Stimulated activated CD8-positive, alpha-beta memory T cell treated with anti-CD3 and anti-CD28 coated beads, Interleukin-12 subunit alpha, Interleukin-12 subunit beta, amount 100 ng/mL, for 1 hour (primary cell): ENCODE measurements around the gene SMYD3.
"Not testable (repeated sequence)": the region's sequence is repeated elsewhere in the genome, so short reads cannot be mapped to it uniquely, and the experiment has no call there.

ENCODE experiments used
- DNase-seq: peaks from one replicate; pipeline ENCODE4 v3.0.0-alpha.2; 2020; ENCODE audit warnings: low read depth

SMYD3 gene

DNA sequence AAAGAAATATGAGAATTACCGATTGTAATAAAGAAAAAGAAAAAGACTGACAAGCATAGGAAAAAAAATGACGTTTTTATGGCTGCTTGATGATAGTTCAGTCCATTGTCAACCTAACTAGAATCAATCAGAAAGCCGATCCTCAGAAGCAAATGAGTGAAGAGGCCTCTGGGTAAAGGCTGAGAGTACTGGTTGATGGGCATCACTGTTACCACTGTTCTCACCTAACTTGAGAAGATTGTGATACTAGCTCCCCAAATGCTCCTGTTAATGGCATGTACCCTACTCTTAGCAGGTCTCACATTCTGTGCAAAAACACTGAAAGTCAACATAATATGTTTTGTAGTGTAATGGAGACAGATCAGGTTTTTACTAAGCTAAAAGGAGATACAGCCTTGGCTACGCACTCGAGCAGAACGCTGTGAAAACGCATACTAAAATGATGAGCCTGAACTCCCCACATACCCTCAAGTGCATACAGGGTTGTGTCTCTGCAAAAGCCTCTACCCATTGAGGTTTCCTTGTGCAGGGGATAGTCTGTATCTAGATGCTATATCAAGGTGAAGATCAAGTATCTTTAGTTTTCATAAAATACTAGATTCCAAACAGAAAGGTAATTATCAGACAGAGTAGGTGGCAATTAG is 554.6 kb downstream of the SMYD3 start:
- DNase-seq = no peak

DNA sequence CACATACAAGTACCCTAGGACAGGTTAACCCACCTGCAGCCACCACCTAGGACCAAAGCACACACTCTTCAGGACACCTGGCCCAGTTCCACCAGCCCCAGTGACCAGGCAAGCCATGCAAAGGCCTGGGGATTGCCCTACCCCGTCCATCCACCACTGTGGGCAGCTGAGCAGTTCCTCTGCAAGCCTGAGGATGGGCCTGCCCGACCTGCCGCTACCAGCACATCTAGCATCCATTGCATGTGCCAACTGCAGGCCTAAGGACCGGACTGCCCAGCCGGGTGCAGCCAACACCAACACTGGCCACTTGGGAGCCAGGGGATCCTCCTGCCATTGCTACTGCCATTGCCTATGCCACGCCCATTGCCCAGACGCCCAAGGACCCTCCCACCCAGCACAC is 558.3 kb downstream of the SMYD3 start:
- DNase-seq = no peak

DNA sequence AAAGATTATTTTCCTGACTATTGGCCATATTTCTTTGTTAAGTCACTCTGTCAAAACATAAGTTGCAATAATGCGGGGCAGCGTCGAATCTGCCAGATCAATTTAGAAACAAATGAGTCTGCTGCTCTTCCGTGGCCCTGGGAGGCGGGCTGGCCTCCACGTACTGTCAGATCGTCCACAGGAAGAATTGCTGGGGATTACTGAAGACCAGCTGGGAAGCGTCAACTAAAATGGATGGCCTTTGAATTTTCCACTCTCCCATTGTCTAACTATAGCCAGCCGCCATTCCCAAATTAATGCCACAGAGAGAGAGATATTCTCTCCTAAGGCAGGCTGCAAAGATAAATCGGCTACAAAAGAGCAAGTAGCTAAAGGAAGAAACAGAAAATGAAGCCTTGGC is 560.2 kb downstream of the SMYD3 start:
- DNase-seq = no peak

DNA sequence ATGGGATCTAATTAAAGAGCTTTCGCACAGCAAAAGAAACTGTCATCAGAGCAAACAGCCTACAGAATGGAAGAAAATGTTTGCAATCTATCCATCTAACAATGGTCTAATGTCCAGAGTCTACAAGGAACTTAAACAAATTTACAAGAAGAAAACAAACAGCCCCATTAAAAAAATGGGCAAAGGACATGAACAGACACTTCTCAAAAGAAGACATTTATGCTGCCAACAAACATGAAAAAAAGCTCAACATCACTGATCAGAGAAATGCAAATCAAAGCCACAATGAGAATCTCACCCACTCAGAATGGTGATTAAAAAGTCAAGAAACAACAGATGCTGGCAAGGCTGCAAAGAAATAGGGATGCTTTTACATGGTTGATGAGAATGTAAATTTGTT is 561.9 kb downstream of the SMYD3 start:
- not testable (repeated sequence) for DNase-seq

DNA sequence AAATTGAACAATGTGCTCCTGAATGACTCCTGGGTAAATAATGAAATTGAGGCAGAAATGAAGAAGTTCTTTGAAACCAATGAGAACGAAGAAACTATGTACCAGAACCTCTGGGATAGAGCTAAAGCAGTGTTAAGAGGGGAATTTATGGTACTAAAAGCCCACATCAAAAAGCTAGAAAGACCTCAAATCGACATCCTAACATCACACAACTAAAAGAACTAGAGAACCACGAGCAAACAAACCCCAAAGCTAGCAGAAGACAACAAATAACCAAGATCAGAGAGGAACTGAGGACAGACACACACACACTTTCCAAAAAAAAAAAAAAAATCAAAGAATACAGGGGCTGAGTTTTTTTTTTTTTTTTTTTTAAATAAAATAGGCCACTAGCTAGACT is 564.2 kb downstream of the SMYD3 start:
- no peak for DNase-seq

DNA sequence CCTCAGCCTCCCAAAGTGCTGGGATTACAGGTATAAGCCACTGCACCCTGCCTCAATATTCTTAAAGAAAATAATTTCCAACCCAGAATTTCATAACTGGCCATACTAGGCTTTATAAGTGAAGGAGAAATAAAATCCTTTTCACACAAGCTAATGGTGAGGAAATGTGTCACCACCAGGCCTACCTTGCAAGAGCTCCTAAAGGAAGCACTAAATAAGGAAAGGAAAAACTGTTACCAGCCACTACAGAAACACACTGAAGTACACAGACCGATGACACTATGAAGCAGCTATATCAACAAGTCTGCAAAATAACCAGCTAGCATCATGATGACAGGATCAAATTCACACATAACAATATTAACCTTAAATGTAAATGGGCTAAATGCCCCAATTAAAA is 565.3 kb downstream of the SMYD3 start:
- not testable (repeated sequence) for DNase-seq

DNA sequence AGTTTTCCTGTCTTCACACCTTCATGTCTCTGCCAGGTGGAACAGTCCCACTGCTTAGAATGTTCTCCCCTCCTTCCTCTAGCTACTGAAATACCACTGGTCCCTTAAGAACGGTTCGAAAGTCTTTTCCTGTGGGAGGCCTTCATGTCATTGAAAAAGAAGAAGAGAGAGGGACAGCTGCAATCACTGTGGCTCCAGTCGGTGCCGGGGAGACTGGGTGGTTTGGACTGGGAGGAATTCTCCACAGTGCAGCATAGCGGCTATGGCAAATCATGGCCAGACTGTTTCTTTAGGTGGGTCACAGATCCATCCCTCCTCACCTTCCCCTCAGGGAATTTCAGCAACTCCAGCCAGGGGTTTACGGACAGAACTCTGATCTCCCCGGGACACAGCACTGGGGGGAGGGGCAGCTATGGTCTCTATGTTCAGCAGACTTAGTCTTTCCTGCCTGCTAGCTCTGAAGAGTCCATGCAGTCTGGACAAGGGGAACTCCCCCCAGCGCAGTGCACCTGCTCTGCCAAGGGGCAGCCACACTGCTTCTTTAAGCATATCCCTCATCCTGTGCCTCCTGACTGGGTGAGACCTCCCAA is 567.2 kb downstream of the SMYD3 start:
- DNase-seq = no peak

DNA sequence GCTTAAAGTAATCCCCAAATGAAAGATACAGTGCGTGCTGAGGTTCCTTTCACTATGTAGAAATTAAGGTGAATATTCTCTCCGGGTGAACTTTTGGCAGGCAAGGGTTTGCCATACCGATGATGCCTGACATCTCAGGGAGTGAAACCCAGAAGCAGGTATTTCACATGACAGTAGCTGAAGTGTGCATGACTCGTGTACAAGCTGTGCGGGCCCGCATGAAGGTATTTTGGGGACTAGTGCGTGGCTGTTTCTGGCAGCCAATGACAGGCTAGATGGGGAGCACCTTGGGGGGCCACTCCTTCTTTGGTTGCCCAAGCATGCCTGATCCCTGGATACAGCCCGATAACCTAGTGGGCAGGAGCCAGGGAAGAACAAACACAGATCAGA is 569.0 kb downstream of the SMYD3 start:
- DNase-seq = no peak

DNA sequence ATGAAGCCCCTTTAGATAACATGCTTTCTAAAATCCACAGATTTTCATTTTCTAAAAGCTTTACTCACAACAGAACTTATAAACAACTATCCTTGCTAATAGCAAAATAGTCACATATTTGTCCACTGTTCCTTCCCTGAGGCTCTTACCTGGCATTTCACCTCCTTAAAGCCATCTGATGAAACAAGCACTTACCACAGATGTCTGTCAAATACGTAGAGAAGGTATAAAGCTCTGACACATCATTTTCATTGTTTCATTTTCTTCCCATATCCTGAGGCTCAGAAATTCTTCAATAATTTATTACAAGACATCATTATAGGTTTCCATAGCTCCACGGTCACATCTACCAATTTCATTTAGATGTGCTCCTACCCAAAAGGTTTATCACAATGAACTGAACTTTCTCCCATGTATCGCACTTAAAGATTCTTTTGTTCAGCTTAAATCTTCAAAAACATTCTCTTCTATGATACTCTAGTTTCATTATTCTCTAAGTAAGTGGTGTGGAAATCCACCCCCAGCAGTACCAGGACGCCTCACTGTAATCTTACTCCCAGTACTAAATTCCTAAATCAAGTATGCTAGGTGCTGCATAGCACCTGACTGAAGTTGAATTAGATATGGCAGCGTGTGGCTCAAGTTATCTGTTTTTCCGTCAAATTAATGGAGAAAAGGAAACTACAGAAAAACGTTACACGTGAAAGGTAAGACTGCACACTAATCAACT is 569.6 kb downstream of the SMYD3 start:
- no peak for DNase-seq

DNA sequence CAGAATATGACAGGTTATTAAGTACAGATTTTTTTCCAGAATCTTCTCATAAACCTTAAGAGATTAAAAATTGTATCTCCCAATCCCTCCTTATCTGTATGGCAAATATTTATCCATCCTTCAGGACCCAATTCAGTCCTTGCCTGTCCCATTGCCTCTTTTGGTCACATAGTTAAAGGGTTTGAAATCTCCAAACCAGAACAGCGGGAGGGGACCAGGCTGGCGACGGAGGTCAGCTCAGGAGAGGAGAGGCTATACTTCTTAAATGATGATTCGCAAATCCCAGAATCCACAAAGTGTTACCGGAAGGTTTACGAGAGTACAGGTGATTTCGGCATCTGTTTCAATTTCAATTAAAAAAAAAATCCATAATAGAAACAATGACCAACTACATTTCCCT is 572.7 kb downstream of the SMYD3 start:
- no peak for DNase-seq

DNA sequence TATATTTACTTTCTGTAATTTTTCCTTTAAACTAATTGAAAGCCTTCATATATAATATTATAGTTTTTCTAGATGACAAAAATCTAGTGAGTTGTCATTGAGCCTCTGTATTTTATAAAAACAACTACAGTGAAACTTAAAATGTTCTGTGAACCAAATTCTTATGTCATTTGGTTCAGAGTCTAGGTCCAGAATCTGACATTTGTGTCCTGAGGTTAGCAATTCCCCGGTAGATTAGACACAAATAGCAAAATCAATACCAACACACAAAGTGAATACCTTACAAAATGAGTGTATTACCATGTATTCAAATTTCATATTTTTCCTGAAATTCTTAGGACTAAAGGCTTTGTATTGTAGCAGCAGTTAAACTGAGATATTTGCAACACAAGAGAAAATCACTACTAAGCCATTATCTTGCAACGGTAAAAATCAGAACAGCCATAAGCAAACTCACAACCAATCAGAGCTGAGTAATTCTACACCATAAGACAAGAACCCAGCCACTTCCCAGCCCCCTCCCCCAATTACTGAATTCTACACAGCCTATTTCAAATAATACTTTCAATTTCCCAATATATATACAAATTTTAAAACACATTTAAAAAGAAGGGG is 573.5 kb downstream of the SMYD3 start:
- no peak for DNase-seq

DNA sequence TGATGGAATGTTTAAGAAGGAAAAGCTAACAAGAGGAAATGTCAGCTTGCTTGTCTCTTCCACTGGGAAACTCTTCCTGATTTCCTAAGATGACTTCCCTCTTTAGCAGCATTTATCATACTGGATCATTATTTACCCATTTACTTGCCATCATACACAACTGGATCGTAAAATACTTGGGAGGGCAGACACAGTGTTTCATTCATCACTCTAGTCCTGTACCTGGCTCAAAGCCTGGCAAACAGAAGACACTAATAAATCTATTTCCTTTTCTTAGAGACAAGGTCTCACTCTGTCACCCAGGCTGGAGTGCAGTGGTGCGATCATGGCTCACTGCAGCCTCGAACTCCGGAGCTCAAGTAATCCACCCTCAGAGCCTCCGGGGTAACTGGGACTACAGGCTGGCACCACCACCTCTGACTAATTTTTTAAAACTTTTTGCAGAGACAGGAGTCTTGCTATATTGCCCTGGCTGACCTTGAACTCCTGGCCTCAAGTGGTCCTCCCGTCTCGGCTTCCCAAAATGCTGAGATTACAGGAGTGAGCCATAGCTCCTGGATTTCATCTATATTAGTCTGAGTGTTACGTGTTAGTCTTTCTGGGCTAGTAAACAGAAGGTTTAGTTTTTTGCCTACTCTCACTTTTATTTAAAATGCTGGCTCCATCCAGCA is 574.6 kb downstream of the SMYD3 start:
- no peak for DNase-seq

DNA sequence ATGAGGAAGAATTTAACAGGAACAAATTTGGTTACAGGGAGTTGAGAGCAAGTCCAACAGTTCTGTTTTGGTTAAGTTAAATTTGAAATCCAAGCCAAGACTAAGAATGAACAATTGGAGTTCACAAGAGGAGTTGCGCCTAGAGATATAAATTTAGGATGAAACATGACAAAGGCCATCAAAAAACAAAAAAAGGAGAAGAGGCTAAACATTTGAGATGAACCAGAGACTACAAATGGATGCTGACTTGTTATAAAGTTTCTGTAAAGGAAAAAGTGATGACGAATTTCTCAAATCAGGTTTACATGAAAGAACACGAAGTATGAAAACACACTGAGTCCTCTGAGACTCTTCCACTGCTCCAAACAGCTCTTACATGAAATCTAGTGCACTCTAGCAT is 575.6 kb downstream of the SMYD3 start:
- DNase-seq = no peak

DNA sequence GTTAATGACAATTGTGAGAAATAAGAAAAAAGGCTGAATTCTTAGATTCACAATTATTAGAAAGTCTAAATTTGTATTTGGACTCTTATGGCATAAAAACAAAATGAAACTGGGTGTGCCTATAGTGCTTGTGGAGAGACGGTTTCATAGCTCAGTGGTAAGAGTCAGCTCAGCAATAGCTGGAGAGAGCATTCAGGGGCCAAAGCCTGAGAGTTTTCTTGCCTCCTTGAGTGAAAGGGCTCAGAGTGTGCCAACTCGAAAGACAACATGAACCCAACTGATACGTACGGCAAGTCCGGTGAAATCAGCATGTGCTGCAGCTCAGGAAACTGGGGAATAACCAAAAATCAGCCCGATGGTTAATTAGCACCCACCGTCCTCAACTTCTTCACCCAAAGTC is 577.9 kb downstream of the SMYD3 start:
- DNase-seq = no peak

DNA sequence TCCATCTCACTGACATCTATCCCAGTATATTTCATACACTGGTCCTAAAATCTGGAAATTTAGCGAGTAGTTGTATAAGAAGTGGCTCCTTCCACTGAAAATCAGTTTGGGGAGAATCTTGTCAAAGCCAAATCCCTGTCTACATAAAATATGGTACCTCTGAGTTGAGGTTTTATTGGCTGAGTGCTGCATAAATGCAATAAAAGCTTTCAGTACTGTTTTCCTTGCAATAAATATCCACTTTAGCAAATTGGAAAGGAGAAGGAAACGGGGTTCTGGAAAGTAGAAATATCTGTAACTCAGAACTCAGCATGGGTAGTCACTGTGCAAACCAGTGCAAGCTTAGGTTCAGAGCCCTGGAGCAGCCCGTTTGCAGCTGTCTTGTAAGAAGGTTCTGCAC is 580.2 kb downstream of the SMYD3 start:
- no peak for DNase-seq

DNA sequence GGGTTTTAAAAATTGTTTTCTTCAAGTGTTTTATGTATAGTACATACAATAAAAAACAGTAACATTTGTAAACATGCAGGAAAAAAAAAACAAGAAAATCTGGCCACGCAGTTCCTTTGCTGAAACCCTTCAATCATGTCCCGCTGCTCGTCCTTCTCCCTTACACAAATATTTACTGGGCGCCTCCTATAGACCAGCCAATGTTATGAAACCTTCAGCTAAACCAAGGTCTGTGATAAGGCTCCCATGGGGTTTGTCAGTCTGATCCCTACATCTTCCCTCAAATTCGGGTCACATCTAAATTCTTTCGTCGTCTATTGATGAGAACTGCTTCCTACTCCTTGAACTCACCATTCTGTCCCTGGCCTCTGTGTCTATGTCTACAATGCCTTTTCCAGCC is 583.9 kb downstream of the SMYD3 start:
- DNase-seq = no peak

DNA sequence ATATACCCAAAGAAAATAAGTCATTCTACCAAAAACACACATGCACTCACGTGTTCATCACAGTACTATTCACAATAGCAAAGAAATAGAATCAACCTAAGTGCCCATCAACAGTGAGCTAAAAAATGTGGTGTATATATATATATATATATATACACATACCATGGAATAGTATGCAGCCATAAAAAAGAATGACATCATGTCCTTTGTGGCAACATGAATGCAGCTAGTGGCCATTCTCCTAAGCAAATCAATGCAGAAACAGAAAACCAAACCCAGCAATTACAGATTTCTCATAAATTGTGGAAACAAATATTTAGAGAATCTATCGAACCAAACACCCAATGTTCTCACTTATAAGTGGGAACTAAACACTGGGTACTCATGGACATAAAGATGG is 585.7 kb downstream of the SMYD3 start:
- no peak for DNase-seq

DNA sequence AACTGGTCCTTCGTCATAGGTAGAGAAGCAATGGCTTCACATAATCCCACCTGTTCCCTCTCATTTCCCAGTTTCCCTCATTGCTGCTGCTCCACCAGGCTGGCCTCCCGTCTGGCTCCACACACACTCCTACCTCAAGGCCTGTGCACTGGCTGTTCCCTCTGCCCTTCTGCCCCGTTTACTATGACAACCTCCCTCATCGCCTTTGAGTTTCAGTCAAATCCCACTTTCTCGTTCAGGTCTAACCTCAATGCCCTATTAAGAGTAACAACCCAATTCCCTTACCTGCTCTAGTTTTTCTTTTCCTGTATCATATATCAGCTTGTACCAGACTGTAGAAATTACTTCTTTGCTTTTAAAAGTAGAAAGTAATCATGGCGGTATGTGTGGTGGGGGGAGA is 589.7 kb downstream of the SMYD3 start:
- DNase-seq = no peak

DNA sequence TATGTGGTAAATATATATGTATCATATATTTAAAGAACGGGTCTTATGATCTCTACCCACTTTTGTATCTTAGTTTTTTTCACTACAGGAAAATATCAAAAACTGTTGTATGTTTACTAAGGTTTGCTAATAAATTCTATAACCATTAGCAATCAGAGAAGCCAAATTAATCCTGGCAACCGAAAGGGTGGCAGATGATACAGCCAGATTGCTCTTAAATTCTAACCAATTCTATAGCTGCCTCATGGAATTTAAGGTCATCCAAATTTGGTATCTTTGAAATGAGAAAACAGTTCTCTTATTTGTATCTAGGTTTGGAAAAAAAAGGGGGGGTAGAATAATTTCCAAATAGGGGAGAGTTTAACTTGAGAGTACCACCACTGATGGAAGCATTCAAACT is 591.2 kb downstream of the SMYD3 start:
- DNase-seq = no peak

DNA sequence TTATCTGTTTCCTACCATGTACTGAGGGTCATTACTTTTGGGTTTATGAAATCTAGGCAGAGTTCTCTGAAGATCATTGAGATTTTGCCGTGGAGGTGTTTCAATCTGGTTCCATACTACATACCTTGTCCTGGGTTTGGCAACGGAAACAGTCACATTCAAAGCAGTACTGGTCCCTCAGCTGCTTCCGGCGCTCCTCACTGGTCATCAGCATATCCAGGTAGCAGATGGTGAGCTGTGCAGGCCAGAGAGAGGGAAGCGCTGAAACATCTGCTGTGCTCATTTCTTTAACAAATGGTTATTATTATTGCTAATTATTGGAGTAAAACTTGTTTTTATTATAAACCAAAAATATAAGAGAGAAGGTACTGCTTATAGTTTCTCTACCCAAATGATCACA is 591.7 kb downstream of the SMYD3 start:
- DNase-seq = no peak

DNA sequence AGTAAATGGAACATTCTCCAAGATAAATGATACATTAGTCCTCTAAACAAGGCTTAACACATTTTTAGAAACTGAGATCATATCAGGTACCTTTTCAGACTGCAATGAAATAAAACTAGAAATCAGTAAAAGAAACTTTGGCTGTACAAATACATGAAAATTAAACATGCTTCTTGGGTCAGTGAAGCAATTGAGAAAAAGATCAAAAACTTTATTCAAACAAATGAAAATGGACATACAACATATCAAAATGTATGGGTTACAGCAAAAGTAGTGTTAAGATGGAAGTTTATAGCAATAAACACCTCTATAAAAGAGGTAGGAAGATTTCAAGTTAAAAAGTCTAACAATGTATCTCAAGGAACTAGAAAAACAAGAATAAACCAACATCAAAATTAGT is 598.5 kb downstream of the SMYD3 start:
- no peak for DNase-seq

DNA sequence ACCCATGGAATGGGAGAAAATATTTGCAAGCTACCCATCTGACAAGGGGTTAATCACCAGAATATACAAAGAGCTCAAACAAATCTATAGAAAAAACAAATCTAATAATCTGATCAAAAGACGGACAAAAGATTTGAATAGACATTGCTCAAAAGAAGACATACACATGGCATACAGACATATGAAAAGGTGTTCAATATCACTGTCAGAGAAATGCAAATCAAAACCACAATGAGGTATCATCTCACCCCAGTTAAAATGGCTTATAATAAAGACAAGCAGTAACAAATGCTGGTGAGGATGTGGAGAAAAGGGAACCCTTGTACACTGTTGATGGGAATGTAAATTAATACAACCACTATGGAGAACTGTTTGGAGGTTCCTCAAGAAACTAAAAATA is 600.9 kb downstream of the SMYD3 start:
- DNase-seq = no peak

DNA sequence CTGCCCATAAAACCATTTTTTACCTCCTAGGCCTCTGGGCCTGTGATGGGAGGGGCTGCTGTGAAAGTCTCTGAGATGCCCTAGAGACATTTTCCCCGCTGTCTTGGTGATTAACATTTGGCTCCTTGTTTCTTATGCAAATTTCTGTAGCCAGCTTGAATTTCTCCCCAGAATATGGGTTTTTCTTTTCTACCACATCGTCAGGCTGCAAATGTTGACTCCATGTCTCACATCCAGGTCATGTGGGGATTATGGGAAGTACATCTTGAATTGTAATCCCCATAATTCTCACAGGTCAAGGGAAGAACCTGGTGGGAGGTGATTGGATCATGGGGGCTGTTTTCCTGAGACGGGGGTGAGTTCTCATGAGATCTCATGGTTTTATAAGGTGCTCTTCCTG is 603.2 kb downstream of the SMYD3 start:
- DNase-seq = no peak
